CD4-positive, alpha-beta T cell treated with Interleukin-6 for 4 hours (primary cell): ENCODE data around the gene GLIS1.
"Not testable (repeated sequence)": the region's sequence is repeated elsewhere in the genome, so short reads cannot be mapped to it uniquely, and the experiment has no call there.

Experiments
- DNase-seq: peaks from one replicate; pipeline ENCODE4 v3.0.0-alpha.2; 2020; ENCODE audit warnings: mixed read lengths

Gene GLIS1

DNA sequence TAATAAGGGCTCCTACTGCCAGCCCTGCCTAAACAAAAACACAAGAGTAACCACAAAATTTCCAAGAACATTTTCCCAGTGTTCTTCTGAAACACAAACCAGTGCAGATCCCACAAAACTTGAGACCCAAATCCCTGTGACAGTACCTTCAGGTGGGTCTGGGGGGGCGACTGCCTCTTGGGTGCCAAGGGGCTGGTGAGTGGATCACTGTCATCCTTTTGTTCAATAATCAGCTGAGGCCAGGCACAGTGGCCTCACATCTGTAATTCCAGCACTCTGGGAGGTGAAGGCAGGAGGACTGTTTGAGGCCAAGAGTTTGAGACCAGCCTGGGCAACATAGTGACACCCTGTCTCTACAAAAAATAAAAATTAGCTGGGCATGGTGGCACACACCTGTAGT, 87.6 kb downstream of the GLIS1 start:
- DNase-seq, result no peak

DNA sequence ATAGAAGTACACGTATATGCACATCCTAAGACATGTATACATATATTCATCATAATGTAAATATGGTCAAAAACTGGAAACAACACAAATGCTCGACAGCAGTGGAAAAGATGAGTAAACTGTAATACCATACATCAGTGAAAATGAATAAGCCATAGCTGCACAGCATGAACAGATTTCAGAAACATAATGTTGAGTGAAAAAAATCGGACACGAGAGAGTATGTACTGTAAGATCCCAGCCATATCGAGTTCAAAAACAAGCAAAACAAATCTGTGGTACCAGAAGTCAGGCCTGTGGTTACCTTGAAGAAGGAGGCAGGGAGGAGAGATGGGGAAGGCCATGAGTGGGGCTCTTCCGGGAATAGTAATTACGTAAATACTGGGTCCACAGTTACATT, 90.4 kb downstream of the GLIS1 start:
- no peak for DNase-seq

DNA sequence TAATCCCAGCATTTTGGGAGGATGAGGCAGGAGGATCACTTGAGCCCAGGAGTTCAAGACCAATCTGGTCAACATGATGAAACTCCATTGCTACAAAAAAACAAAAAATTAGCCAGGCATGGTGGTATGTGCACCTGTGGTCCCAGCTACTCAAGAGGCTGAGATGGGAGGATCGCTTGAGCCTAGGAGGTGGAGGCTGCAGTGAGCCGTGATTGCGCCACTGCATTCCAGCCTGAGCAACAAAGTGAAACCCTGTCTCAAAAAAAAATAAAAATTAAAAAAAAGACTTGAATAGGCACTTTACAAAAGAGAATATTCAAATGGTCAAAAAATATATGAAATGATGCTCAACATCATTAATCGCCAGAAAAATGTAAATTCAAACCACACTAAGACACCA, 91.0 kb downstream of the GLIS1 start:
- DNase-seq, result not testable (repeated sequence)

DNA sequence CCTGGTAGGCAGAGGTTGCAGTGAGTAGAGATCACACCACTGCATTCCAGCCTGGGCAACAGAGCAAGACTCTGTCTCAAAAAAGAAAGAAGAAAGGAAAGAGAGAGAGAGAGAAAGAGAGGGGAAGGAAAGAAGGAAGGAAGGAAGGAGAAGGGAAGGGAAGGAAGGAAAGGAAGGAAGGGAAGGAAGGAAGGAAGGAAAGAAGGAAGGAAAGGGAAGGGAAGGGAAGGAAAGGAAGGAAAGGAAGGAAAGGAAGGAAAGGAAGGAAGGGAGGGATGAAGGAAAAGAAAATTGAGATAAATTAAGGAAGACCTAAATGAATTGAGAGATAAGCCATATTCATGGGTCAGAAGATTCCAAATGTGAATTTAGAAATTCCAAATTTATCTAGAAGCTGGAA, 92.2 kb downstream of the GLIS1 start:
- DNase-seq, result no peak

DNA sequence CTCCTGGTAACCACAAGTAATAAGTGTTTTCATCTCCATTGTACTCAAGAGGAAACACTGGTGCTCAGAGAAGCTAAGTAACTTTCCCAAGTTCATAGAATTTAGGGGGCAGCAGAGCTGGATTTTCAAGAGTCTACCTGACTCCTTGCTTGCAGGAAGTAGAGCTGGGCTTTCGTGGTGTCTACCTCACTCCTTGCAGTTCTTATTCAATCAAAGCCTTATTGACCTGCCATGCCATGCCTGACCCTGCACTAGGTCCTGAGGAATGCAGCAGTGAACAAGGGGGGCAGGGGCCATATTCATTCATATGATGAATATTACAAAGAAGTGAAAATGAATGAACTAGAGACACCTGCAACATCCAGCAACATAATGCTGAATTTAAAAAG, 93.3 kb downstream of the GLIS1 start:
- DNase-seq, result no peak

DNA sequence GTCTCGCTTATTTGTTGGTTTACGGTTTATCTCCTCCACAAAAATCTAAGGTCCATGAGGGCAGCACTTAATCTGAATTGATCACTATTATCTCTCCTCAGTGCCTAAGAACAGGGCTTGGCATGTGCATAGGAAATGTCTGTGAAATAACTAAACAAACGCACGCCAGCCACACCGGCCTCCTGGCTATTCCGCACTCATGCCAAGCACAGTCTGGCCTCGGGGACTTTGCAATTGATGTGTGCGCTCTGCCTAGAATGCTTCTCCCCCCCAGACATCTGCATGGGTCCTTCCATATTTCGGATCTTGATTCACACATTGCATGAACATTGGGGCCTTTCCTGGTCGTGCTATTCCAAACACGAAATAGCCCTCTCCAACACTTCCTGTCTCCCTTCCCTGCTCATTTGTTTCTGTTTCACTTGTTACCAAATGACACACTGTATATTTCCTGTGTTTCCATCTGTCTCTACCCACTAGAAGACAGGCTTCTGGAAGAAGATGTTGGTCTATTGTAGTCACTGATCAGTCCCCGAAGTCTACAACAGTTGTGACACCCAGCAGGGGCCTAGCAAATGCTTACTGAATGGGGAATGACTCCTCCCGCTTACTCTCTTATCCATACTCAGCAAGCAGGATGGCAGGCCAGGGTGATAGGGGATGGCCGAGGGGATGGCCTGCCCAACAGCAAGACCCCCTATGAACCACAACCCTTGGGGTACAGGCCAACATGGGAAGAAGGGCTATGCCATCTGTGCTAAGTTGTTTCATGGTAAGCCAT, 93.9 kb downstream of the GLIS1 start:
- no peak for DNase-seq

DNA sequence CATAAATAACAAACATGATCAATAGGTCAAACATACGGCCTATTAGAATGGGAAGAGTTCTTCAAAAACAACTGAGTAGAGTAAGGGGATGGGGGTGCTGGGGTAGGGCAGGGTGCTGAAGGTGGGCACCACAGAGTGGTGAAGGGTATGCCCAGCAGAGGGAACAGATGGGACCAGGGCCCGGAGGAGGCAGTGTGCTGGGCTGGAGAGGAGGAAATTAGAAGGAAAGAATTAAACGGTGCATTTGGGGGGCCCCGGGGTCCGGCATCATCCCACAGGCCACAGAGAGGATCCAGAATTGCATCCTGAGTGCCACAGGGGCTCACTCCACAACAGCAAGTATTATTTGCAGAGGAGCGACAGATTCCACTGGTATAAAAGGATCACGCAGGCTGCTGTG, 94.5 kb downstream of the GLIS1 start:
- DNase-seq, result no peak

DNA sequence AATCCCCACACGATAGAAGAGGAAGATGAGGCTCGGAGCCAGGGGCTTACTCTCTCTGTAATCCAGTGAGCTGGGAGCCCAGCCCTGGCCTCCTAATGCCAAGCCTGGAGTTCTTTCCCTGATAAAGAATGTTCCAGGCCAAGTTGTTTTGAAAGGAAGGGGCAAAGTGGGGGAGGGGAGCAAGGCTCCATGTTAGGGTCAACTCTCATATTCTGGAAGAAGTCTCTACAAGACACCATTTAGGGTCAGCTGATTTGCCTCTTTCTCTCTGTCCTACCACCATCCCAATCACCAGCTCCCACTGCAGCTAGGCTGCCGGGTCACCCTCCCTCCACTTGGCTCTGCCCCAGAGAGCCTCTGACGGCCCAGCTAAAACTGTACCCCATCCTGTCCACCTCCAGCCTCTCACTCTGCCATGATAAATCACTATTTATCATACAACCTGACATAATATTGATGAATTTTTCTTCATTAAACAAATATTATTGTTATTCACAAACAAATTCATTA, 95.0 kb downstream of the GLIS1 start:
- no peak for DNase-seq

DNA sequence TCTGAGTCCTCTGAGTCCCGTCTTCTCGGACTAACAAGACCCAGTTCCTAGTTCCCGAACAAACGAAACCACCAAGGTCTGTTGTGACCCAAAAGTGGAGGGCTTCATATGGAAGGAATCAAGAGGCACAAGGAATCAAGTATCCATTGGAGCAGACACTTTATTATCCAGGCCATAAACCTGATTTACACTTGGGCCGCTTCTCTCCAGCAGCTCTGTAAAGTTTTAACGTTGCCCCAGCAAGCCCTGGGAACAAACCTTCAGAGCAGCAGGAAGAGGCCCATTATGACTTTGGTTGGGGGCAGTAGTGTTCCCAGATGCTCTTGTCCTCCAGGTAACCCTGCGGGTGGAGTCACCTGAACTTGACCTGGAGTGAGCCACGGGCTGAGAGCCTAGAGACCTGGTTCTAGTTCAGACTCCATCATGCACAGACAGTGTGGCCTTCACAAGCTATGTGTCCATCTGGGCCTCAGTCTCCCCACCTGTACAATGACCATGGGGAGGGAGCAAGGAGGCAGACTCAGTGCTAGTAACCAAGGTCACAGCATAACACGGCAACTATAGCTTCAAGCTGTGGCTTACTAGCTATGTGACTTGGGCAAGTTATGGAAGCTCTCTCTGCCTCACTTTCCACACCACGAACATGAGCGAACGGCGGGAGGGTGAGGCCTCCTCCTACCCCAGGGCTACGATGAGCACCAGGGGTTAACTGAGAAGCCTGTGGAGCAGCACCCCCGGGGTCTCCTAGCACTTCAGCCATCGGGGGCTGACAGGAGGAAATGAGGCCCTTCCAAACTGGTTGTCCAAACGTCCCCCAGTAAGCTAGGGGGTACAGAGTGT, 95.7 kb downstream of the GLIS1 start:
- DNase-seq, result no peak

DNA sequence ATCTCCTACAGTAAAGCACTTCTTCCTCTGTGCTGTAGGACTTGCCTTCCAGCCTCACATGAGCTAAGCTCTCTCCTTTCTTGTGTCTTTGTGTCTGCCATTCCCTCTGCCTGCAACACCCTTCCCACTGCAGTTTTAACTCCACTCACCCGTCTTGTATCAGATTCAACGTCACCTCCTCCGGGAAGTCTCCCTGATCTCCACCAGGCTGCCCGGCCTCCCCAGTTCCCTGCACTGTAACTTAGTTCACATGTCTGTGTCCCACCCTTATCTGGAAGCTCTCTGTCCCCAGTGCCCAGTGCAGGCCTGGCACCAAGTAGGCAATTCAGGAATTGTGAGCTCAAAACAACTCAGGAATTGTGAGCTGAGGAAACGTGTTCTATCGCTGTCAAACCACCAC, 96.4 kb downstream of the GLIS1 start:
- no peak for DNase-seq

DNA sequence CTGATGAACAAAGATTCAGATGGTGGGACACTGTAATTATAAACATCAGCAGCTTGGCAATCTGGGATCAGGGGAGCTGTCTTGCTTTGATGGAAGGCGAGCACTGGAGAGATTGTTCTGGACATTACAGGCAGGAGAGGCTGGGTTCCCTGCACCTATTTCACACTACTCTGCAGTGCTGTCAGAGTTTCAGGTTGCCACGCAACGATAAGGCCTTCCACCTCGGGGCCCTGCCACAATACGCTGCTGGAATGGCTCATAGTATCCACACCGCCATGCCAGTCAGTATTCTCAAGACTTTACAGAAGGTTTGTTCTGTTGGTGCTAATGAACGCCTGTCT, 96.8 kb downstream of the GLIS1 start:
- no peak for DNase-seq

DNA sequence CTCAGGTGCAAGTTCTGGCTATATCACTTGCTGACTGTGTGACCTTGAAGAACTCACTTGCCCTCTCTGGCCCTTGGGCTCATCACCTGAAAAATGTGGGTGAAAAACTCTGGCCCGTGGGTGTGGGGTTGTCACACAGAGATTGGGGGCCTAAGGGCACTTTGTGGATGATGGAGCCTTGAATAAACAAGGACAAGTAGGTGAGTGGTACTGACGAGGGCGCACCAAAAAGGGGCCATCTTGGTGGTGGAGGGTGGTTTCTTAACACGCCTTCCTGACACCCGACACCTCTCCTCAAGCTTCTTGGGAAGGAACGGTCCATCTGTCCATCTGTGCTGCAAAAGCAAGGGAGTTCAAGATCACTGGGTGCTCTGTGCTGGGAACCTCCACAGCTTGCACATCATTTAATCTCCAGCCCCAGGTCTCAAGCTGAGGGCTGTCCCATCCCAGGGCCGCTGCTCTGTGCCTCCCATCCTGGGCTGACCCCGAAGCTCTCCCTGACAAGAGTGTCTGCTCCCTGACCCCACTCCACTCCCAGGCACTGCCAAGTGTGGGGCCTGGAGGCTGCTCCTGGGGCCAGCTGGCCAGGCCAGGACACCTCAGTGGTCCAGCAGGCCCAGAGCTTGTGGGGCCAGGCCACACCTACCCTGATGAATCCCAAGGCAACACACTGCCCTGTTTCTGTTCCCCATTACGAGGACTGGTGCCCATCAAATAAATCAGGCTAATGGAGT, 97.3 kb downstream of the GLIS1 start:
- no peak for DNase-seq

DNA sequence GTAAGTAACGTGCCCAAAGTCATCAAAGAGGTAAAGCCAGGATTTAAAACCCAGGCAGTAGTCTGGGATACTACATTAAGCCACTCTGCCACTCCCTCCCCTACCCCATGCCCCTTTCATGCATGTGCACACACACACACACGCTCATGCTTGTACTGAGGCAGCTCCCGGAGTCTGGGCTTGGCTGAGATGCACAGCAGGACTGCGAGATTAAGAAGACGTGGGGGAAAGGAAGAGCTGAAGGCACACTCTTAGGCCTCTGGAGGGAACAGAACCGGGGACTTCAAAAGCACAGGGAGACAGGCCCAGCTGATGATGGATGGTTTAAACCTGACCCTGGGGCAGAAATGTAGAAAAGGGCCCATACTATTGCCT, 98.3 kb downstream of the GLIS1 start:
- DNase-seq, result no peak

DNA sequence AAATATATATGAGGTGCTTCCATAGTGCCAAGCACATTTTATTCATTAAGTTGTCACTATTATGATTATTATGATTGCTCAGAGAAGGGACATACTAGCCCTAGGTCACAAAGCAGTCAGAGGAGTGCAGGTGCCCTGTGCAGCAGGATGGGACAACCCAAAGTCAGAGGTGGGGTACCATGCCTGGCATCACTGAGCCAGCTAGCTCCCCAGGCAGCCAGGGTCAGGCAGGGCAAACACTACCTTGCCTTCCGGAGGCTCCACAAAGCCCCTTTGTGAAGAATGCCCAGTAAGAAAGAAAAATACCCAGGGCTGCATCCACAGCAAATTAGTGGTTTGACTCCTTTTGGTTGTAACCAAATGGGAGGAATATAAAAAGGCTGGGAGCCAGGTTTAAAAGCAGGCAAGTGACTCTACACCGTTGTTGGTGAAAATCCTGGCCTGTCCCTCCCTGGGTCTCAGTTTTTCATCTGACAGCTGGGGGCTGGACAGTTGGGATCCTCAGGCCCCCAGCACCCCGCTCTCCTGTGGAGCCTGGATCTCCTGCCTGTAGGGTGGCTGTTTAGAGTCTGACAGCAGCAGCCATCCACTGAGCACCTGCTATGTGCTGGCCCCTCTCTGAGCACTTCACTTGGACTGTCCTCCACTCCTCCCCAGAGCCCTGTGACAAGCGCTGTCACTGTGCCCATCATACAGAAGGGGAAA, 98.8 kb downstream of the GLIS1 start:
- no peak for DNase-seq

DNA sequence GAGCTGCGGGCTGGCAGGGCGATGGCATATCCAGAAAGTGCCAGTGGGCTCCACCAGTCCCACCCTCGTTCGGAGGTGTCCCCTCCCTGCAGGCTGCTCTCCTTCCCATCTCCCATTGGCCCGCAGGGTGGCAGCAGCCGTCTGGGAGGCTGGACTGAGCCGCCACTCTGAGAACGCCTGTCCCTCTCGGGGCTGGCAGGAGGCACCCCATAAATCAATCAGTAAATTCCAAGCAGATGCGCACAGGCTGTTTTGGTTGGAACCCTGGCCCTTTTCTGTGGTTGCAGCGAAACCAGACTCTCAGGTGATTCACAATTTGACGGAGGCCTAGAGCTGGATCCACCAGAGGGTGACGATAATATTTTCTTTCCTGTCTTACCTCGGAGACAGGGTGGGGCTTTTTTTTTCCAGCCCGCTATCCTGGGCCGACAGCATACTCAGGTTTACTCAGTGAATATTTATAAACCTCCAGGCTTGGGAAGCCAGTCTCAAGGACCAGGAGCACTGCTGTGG, 99.7 kb downstream of the GLIS1 start:
- no peak for DNase-seq

DNA sequence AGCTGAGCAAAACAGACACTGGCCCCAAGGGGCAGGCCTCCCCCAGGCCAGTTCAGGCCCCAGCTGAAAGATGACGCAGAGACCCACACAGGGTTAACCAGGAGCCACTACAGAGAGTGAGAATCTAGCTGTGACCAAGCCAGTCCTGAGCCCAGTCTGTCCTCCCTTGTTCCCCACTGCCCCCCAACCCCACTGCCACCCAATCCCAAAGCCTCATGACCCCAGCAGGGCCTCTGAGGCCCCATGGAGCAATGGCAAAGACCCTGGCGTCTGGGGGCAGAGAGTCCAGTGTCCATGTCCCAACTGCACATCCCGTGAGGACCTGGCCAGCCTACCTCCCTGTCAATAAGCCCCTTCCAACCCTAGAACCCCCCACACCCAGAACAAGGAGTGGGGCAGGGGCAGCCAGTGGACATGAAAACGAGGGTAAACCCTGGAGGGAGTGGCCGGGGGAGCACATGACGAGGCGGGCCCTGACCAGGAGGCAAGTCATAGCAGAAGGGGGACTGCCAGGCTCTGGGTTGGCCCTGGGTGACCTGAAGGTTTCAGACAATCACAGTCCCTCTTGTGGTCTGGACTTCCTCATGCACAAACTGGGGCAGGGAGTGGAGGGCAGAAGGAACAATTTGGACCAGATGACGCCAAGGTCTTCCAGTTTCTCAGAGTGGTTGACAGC, 100.5 kb downstream of the GLIS1 start:
- no peak for DNase-seq

DNA sequence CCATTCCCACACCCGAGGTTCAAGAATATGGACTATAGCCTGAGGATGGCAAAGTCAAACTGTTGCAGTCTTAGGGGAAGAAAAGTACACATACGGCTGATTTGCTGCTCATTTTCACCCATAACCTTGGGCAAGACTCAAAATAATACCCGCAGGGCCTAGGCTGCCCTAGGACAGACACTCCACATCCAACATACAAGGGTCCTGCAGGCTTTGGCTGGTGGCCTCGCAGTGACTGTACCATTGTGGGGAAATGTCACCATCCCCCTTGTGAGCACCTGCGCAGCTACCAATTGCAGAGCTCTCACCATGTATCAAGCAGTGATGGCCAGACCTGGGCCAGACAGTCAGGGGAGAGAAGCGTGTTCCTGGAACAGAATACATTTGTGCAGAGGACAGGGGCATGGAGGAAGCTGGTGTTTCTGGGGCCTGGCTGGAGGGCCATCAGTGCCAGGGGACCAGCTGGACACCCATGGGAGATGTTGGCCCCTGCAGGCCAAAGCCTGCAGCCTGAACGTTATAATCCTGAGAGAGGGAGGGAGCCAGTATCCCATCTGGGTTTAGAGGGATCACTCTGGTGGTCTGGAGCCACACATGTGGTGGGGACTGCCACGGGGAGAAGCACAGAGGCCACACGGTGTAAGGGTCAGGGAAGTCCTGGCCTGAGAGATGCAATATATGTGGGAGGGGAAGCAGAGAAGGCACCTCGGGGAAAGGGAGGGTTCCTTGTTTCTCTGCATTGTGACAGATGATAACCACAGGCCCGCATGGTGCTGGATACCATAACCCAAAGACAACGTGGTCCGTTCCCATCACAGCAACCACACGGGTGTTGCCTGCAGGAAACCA, 101.2 kb downstream of the GLIS1 start:
- no peak for DNase-seq

DNA sequence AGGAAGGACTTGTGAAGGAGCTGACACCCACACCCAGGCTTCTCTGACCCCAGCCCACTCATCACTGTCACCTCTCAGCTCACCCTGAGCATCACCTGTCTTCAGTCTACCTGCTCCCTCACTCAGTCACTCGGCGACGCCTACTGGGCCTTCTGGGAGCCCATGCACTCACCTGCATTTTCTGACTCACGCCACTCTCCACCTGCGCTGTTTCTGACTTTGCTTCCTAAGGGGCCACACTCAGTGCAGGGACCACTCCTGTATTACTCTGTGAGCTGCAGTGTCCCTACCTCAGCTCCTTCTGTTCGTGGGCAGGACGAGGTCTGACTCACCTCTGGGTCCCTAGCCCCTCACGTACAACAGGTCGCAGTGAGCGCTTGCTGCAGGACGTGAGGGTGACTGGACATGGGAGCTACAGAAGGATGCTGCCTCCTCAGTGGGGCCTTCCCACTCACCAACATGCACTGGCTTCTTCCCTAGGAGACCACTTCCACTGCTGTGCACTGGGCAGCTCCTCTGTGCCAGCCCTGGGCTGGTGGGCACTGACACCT, 102.3 kb downstream of the GLIS1 start:
- DNase-seq, result no peak

DNA sequence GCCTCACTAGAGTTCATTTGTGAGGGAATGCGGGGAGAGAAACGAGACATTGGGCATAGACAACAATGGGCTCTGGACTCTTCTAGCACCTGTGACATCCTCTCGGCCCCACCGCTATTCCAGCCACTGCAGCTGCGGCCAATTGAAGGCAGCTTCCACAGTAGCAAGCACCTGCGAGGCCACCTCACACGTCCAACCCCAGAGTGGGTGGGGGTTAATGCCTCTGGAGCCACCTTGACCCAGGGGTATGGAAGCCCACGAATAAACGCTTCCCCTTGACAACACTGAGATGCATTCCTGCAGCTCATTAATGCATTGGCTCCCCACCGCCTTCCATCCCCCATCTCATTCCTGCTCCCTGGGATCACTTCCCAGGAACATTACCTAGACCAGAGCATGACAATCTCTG, 104.4 kb downstream of the GLIS1 start:
- DNase-seq, result no peak

DNA sequence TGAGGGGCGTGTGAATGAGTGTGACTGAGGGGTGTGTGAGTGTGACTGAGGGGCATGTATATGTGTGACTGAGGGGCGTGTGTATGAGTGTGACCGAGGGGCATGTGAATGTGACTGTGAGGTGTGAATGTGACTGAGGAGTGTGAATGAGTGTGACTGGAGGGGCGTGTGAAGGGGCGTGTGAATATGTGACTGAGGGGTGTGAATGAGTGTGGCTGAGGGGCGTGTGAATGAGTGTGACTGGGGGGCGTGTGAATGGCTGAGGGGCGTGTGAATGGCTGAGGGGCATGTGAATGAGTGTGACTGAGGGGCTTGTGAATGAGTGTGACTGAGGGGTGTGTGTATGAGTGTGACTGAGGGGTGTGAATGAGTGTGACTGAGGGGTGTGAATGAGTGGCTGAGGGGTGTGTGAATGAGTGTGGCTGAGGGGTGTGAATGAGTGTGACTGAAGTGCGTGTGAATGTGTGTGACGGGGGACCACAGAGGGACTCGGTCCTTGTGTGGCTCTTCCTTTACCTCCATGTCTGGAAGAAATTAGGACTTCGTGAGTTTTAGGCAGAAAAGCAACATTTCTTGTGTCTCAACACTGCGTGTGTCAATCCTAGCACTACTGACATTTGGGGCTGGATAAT, 105.8 kb downstream of the GLIS1 start:
- DNase-seq, result no peak
